Measurements from ENCODE around the gene SCN2B. TPM values are rescaled to one million over a fixed set of nuclear protein-coding genes. Genes with fewer than 3 reads are reported as not detected.

Gene SCN2B
- total and polyA plus RNA-seq, 2 of the 4 experiments (the other 2 are of a cell fraction), result under 0.01 to 0.05 TPM

- H4K91ac ChIP-seq (ENCODE audit: insufficient read depth, low read depth, low read length), result no peak overlapping the region
- ChIA-PET CTCF (no interaction called here), POLR2A (ENCODE audit: unreplicated experiment) (no interaction called here)
- H2BK15ac ChIP-seq (ENCODE audit: low read depth, low read length), result no peak overlapping the region
- no peak overlapping the region for H2BK20ac ChIP-seq (ENCODE audit: low read depth, low read length)
- dilution Hi-C loops (cut with HindIII; ENCODE audit: low sequenced_read_pairs, unreplicated experiment) (no loop called here), in situ Hi-C loops (cut with MboI; ENCODE audit: low sequenced_read_pairs) (no loop called here), intact Hi-C loops (cut with micrococcal nuclease) (no loop called here)
- H4K20me1 ChIP-seq (ENCODE audit: insufficient read depth, low read length), result no peaks in the 10 kb centered on the region
- no peak overlapping the region for H2AFZ ChIP-seq (replicated peaks; ENCODE audit: low read length, poor library complexity)
- H3K4me2 ChIP-seq (ENCODE audit: low read depth, low read length), result no peak overlapping the region
- H4K5ac ChIP-seq (ENCODE audit: low read depth, low read length), result no peak overlapping the region
- no peak overlapping the region for H2AK9ac ChIP-seq (replicated peaks; ENCODE audit: low read depth, low read length, poor library complexity)
- no peaks in the 10 kb centered on the region for H3K4me1 ChIP-seq (ENCODE audit: control insufficient read depth, insufficient read depth, low read length)
- no peak overlapping the region for H2BK120ac ChIP-seq (ENCODE audit: low read depth, low read length)
- no peaks in the 10 kb centered on the region for H3K9me1 ChIP-seq (ENCODE audit: insufficient read depth, low read length)
- BruUV-seq (replicated peaks), result no TSS peak
- no peak overlapping the region for H3K14ac ChIP-seq (replicated peaks; ENCODE audit: low read depth, low read length)
- no peak overlapping the region for H4K8ac ChIP-seq (ENCODE audit: low read depth in 2 of 2, low read length in 2 of 2)
- H3K4ac ChIP-seq (ENCODE audit: low read depth, low read length), result no peak overlapping the region
- WGBS, 2 experiments (ENCODE audit: extremely low coverage in 2 of 2, insufficient read length in 1 of 2), result no CpG with 5 or more reads among the region's 1 CpG
- no peak overlapping the region for H3K27ac ChIP-seq (ENCODE audit: insufficient read depth, low read length)
- H3K79me1 ChIP-seq (ENCODE audit: low read depth in 1 of 2, low read length in 2 of 2), result no peaks in the 10 kb centered on the region
- no peak overlapping the region for H3K23ac ChIP-seq (ENCODE audit: low read depth, low read length)
- peaks cover 2% of the 10 kb centered on the region for H3K27me3 ChIP-seq (ENCODE audit: control insufficient read depth, insufficient read depth, low read length)
- H3K36me3 ChIP-seq (ENCODE audit: control insufficient read depth, insufficient read depth, low read length), result no peaks in the 10 kb centered on the region
- no peak for ATAC-seq (ENCODE audit: low read depth)
- no peak for DNase-seq
- no peak overlapping the region for H3K18ac ChIP-seq (ENCODE audit: low read depth, low read length)
- no peak overlapping the region for H2BK5ac ChIP-seq (ENCODE audit: low read depth, low read length, poor library complexity, severe bottlenecking)
- TF ChIP-seq CEBPB (IDR thresholded peaks at IDR 0.05; ENCODE audit: low read depth, low read length), result no peak
- TF ChIP-seq RCOR1 (IDR thresholded peaks at IDR 0.05; ENCODE audit: insufficient replicate concordance, low read length), result no peak
- TF ChIP-seq POLR2A (IDR thresholded peaks at IDR 0.05; ENCODE audit: low read depth, low read length), result no peak
- no peak for TF ChIP-seq MXI1 (IDR thresholded peaks at IDR 0.05; ENCODE audit: borderline replicate concordance, low read depth, low read length)
- TF ChIP-seq CHD1 (IDR thresholded peaks at IDR 0.05; ENCODE audit: low read depth, low read length), result no peak
- no peak for TF ChIP-seq MAZ (IDR thresholded peaks at IDR 0.05; ENCODE audit: borderline replicate concordance, low read depth, low read length)
- no peak for TF ChIP-seq USF2 (IDR thresholded peaks at IDR 0.05; ENCODE audit: low read depth, low read length)
- no peak for TF ChIP-seq RAD21 (IDR thresholded peaks at IDR 0.05; ENCODE audit: low read length)
- TF ChIP-seq ELK1 (IDR thresholded peaks at IDR 0.05; ENCODE audit: borderline replicate concordance, low read depth, low read length), result no peak
- TF ChIP-seq MAFK (IDR thresholded peaks at IDR 0.05; ENCODE audit: low read depth, low read length), result no peak
- TF ChIP-seq SMC3 (IDR thresholded peaks at IDR 0.05; ENCODE audit: low read depth, low read length), result no peak
- TF ChIP-seq CTCF (conservative IDR thresholded peaks at IDR 0.05; ENCODE audit: low read depth, low read length), result no peak
- TF ChIP-seq NFE2L2 (IDR thresholded peaks at IDR 0.05; ENCODE audit: low read depth, low read length), result no peak
- TF ChIP-seq BHLHE40 (IDR thresholded peaks at IDR 0.05; ENCODE audit: low read depth, low read length), result no peak
- H3K9me3 ChIP-seq (ENCODE audit: control insufficient read depth, insufficient read depth, low read length), result no peaks in the 10 kb centered on the region
- no peak overlapping the region for H3K56ac ChIP-seq (ENCODE audit: extremely low read depth, insufficient read depth, low read length)
- no peak overlapping the region for H2AK5ac ChIP-seq (ENCODE audit: low read depth, low read length)
- no peak overlapping the region for H3K9ac ChIP-seq (ENCODE audit: low read depth, low read length)
- no peak overlapping the region for H3K4me3 ChIP-seq (ENCODE audit: insufficient read depth, low read depth, low read length)
Measured at GRCh38 chr11:118120793-118121192, 55.6 kb downstream of the SCN2B start.

Measured in IMR-90 (cell line).